H9 (cell line): Measurements from ENCODE around the gene DYNLRB1. TPM values are rescaled to one million over a fixed set of nuclear protein-coding genes. Genes with fewer than 3 reads are reported as not detected.

Experiments
- DNase-seq: peaks from one replicate; pipeline ENCODE4 v3.0.0-alpha.2; 2017
- H2AFZ ChIP-seq: one replicate; pipeline ENCODE4 v1.6.1; 2013; ENCODE audit warnings: mild to moderate bottlenecking, low read length, control low read depth, moderate library complexity
- H2AK5ac ChIP-seq: 2 replicates; pipeline ENCODE4 v1.6.1; 2013; ENCODE audit warnings: low read length, control low read depth, mixed read lengths; ENCODE audit not compliant: insufficient read length
- H2BK120ac ChIP-seq: one replicate; pipeline ENCODE4 v1.6.1; 2013; ENCODE audit warnings: low read depth, mild to moderate bottlenecking, low read length, control low read depth, inconsistent platforms; ENCODE audit not compliant: poor library complexity, severe bottlenecking
- H2BK12ac ChIP-seq: 2 replicates; pipeline ENCODE4 v1.6.1; 2013; ENCODE audit warnings: low read length, control low read depth, mixed read lengths, low read depth; ENCODE audit not compliant: insufficient read length
- H2BK15ac ChIP-seq: 2 replicates; pipeline ENCODE4 v1.6.1; 2013; ENCODE audit warnings: low read depth, low read length, control low read depth
- H2BK20ac ChIP-seq: one replicate; pipeline ENCODE4 v1.6.1; 2013; ENCODE audit warnings: low read depth, mild to moderate bottlenecking, low read length, control low read depth, inconsistent platforms; ENCODE audit not compliant: poor library complexity, severe bottlenecking
- H2BK5ac ChIP-seq: 2 replicates; pipeline ENCODE4 v1.6.1; 2013; ENCODE audit warnings: low read length, control low read depth, mixed read lengths; ENCODE audit not compliant: insufficient read length
- H3K14ac ChIP-seq: 2 replicates; pipeline ENCODE4 v1.6.1; 2013; ENCODE audit warnings: low read length, control low read depth; ENCODE audit not compliant: insufficient read depth
- H3K18ac ChIP-seq: 2 replicates; pipeline ENCODE4 v1.6.1; 2013; ENCODE audit warnings: low read depth, mild to moderate bottlenecking, mixed read lengths, low read length, control low read depth; ENCODE audit not compliant: insufficient read length
- H3K23ac ChIP-seq: 2 replicates; pipeline ENCODE4 v1.6.1; 2013; ENCODE audit warnings: low read length, control low read depth, mixed read lengths, low read depth; ENCODE audit not compliant: insufficient read length
- H3K23me2 ChIP-seq: 2 replicates; pipeline ENCODE4 v1.6.1; 2013; ENCODE audit warnings: low read depth, mild to moderate bottlenecking, mixed read lengths, low read length, control low read depth; ENCODE audit not compliant: insufficient read length, poor library complexity, severe bottlenecking
- H3K27ac ChIP-seq: 2 replicates; pipeline ENCODE4 v1.5.1; 2013; ENCODE audit warnings: low read length, control low read depth, mixed read lengths, low read depth; ENCODE audit not compliant: insufficient read length
- H3K27me3 ChIP-seq: 2 replicates; pipeline ENCODE4 v1.6.1; 2013; ENCODE audit warnings: low read length, control low read depth, inconsistent platforms; ENCODE audit not compliant: insufficient read depth
- H3K4ac ChIP-seq: 2 replicates; pipeline ENCODE4 v1.6.1; 2013; ENCODE audit warnings: low read depth, mild to moderate bottlenecking, control low read depth, inconsistent platforms, low read length, moderate library complexity
- H3K4me1 ChIP-seq: 2 replicates; pipeline ENCODE4 v1.6.1; 2013; ENCODE audit warnings: low read length, control low read depth, inconsistent platforms; ENCODE audit not compliant: insufficient read depth
- H3K4me2 ChIP-seq: 2 replicates; pipeline ENCODE4 v1.6.1; 2013; ENCODE audit warnings: low read length, control low read depth, mixed read lengths; ENCODE audit not compliant: insufficient read length, insufficient read depth
- H3K56ac ChIP-seq: 2 replicates; pipeline ENCODE4 v1.6.1; 2013; ENCODE audit warnings: low read depth, mild to moderate bottlenecking, mixed read lengths, low read length, control low read depth; ENCODE audit not compliant: insufficient read length
- H3K79me1 ChIP-seq: 2 replicates; pipeline ENCODE4 v1.6.1; 2013; ENCODE audit warnings: low read depth, mild to moderate bottlenecking, moderate library complexity, low read length, control low read depth, inconsistent platforms; ENCODE audit not compliant: insufficient read depth, poor library complexity, severe bottlenecking
- H3K79me2 ChIP-seq: 2 replicates; pipeline ENCODE4 v1.6.1; 2013; ENCODE audit warnings: low read length, control low read depth, inconsistent platforms; ENCODE audit not compliant: insufficient read depth
- H3K9ac ChIP-seq: 2 replicates; pipeline ENCODE4 v1.6.1; 2013; ENCODE audit warnings: low read length, control low read depth, mixed read lengths; ENCODE audit not compliant: insufficient read length; ENCODE audit errors: extremely low read depth
- H3K9me3 ChIP-seq: one replicate; pipeline ENCODE4 v1.6.1; 2013; ENCODE audit warnings: low read depth, low read length, inconsistent platforms; ENCODE audit not compliant: control insufficient read depth
- H3T11ph ChIP-seq: one replicate; pipeline ENCODE4 v1.6.1; 2013; ENCODE audit warnings: mild to moderate bottlenecking, low read length, control low read depth, inconsistent platforms
- H4K20me1 ChIP-seq: one replicate; pipeline ENCODE4 v1.6.1; 2013; ENCODE audit not compliant: control insufficient read depth, insufficient read length, insufficient read depth
- H4K5ac ChIP-seq: 2 replicates; pipeline ENCODE4 v1.6.1; 2013; ENCODE audit warnings: low read depth, mild to moderate bottlenecking, mixed read lengths, low read length, control low read depth; ENCODE audit not compliant: insufficient read length
- H4K8ac ChIP-seq: replicated peaks from 2 replicates; pipeline ENCODE4 v1.6.1; 2013; ENCODE audit warnings: low read length, control low read depth, mixed read lengths, low read depth; ENCODE audit not compliant: insufficient read length
- H4K91ac ChIP-seq: 2 replicates; pipeline ENCODE4 v1.6.1; 2013; ENCODE audit warnings: low read depth, mild to moderate bottlenecking, moderate library complexity, mixed read lengths, low read length, control low read depth; ENCODE audit not compliant: insufficient read length
- H3K27ac Mint-ChIP-seq, 3 experiments: 2 replicates in 2 of 3; 3 replicates in 1 of 3; pipeline ENCODE4 v1.8.0; 2020 to 2021; ENCODE audit warnings: mixed read lengths in 3 of 3, mild to moderate bottlenecking in 1 of 3, moderate library complexity in 1 of 3
- H3K27me3 Mint-ChIP-seq: 2 replicates; pipeline ENCODE4 v1.8.0; 2021; ENCODE audit warnings: low read depth, mild to moderate bottlenecking, moderate library complexity, mixed read lengths
- H3K36me3 Mint-ChIP-seq, 3 experiments: 2 replicates in 2 of 3; 3 replicates in 1 of 3; pipeline ENCODE4 v1.8.0; 2020 to 2021; ENCODE audit warnings: low read depth in 3 of 3, mixed read lengths in 3 of 3; ENCODE audit not compliant: insufficient read depth in 1 of 3
- H3K4me1 Mint-ChIP-seq, 2 experiments: 2 replicates each; pipeline ENCODE4 v1.8.0; 2020; ENCODE audit warnings: mixed read lengths in 2 of 2
- H3K4me3 Mint-ChIP-seq, 2 experiments: 2 replicates in 1 of 2; 3 replicates in 1 of 2; pipeline ENCODE4 v1.8.0; 2020 to 2021; ENCODE audit warnings: mild to moderate bottlenecking in 2 of 2, mixed read lengths in 2 of 2, moderate library complexity in 1 of 2
- H3K9me3 Mint-ChIP-seq, 2 experiments: 2 replicates in 1 of 2; 3 replicates in 1 of 2; pipeline ENCODE4 v1.8.0; 2020; ENCODE audit warnings: mild to moderate bottlenecking in 2 of 2, mixed read lengths in 2 of 2, moderate library complexity in 1 of 2
- WGBS: extraction: QIAGEN DNeasy Blood & Tissue Kit; methylation state at CpG from one replicate; pipeline ENCODE4 v1.1.7; 2013; ENCODE audit warnings: missing lambda C conversion rate, low lambda C conversion rate, mixed read lengths; ENCODE audit not compliant: insufficient read length; ENCODE audit errors: extremely low coverage; 5-methylcytosine and 5-hydroxymethylcytosine counted together
- total RNA-seq: library from RNA; stranded (reverse); gene quantifications from 2 replicates; pipeline ENCODE4 v1.2.1, GENCODE V29; 2021
- TF ChIP-seq, protein P1 (sequence below): fragments of 200-600 bp; sonication (generic); conservative IDR thresholded peaks from 3 replicates; pipeline ENCODE4 v1.8.0; 2021; ENCODE audit warnings: antibody characterized with exemption, mild to moderate bottlenecking

Gene DYNLRB1
- total RNA-seq, 1 experiment from 2014 or later: 200 TPM

- no peak overlapping the region for H2BK5ac ChIP-seq
- H3K27me3 ChIP-seq: no peaks in the 10 kb centered on the region
- no peak overlapping the region for H4K5ac ChIP-seq
- no peak overlapping the region for H3K18ac ChIP-seq
- H3K23me2 ChIP-seq: no peaks in the 10 kb centered on the region
- H3K23ac ChIP-seq: no peak overlapping the region
- H3K79me2 ChIP-seq: no peaks in the 10 kb centered on the region
- no peak overlapping the region for H3K56ac ChIP-seq
- H4K20me1 ChIP-seq: no peaks in the 10 kb centered on the region
- H2BK120ac ChIP-seq: no peak overlapping the region
- H4K8ac ChIP-seq: no peak overlapping the region
- no peak for DNase-seq
- H3K36me3 Mint-ChIP-seq: peaks cover 7 to 24% (median 12%) of the 10 kb centered on the region in 3 experiments; a peak in 6 of 7 replicates
- no peak overlapping the region for H3K4me3 Mint-ChIP-seq
- no peak overlapping the region for H4K91ac ChIP-seq
- no CpG with 5 or more reads among the region's 2 CpGs for WGBS
- H3K27me3 Mint-ChIP-seq: no peaks in the 10 kb centered on the region; the same call in 1 of the 2 replicates
- no peak overlapping the region for H2AFZ ChIP-seq
- no peaks in the 10 kb centered on the region for H3K4me1 Mint-ChIP-seq
- TF ChIP-seq, protein P1, sequence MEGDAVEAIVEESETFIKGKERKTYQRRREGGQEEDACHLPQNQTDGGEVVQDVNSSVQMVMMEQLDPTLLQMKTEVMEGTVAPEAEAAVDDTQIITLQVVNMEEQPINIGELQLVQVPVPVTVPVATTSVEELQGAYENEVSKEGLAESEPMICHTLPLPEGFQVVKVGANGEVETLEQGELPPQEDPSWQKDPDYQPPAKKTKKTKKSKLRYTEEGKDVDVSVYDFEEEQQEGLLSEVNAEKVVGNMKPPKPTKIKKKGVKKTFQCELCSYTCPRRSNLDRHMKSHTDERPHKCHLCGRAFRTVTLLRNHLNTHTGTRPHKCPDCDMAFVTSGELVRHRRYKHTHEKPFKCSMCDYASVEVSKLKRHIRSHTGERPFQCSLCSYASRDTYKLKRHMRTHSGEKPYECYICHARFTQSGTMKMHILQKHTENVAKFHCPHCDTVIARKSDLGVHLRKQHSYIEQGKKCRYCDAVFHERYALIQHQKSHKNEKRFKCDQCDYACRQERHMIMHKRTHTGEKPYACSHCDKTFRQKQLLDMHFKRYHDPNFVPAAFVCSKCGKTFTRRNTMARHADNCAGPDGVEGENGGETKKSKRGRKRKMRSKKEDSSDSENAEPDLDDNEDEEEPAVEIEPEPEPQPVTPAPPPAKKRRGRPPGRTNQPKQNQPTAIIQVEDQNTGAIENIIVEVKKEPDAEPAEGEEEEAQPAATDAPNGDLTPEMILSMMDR: no peak
- H3K4ac ChIP-seq: no peak overlapping the region
- H2BK12ac ChIP-seq: no peak overlapping the region
- no peak overlapping the region for H2AK5ac ChIP-seq
- H2BK15ac ChIP-seq: no peak overlapping the region
- no peaks in the 10 kb centered on the region for H3K4me1 ChIP-seq
- H3K27ac ChIP-seq: no peak overlapping the region
- H3K9ac ChIP-seq: no peak overlapping the region
- no peak overlapping the region for H3K4me2 ChIP-seq
- H2BK20ac ChIP-seq: no peak overlapping the region
- no peaks in the 10 kb centered on the region for H3K9me3 ChIP-seq
- H3K79me1 ChIP-seq: no peaks in the 10 kb centered on the region
- H3K14ac ChIP-seq: no peak overlapping the region
- H3T11ph ChIP-seq: no peak overlapping the region
- H3K27ac Mint-ChIP-seq: no peak overlapping the region
- H3K9me3 Mint-ChIP-seq: no peaks in the 10 kb centered on the region
Observed at GRCh38 chr20:34578025-34578424, 61.8 kb downstream of the DYNLRB1 start.
